Panc1 (cell line): Measurements from ENCODE around the gene LRMDA.

ENCODE experiments used
- POLR2AphosphoS5 ChIP-seq: IDR thresholded peaks from 2 replicates; pipeline ENCODE4 v1.6.1; 2012; ENCODE audit warnings: mild to moderate bottlenecking, low read depth, low read length, moderate library complexity
- TF ChIP-seq, protein P1 (sequence below): fragments of 450-650 bp; IDR thresholded peaks from 2 replicates; pipeline ENCODE4 v1.5.1; 2017; ENCODE audit warnings: mild to moderate bottlenecking

- no peak for TF ChIP-seq POLR2AphosphoS5
- TF ChIP-seq, protein P1, sequence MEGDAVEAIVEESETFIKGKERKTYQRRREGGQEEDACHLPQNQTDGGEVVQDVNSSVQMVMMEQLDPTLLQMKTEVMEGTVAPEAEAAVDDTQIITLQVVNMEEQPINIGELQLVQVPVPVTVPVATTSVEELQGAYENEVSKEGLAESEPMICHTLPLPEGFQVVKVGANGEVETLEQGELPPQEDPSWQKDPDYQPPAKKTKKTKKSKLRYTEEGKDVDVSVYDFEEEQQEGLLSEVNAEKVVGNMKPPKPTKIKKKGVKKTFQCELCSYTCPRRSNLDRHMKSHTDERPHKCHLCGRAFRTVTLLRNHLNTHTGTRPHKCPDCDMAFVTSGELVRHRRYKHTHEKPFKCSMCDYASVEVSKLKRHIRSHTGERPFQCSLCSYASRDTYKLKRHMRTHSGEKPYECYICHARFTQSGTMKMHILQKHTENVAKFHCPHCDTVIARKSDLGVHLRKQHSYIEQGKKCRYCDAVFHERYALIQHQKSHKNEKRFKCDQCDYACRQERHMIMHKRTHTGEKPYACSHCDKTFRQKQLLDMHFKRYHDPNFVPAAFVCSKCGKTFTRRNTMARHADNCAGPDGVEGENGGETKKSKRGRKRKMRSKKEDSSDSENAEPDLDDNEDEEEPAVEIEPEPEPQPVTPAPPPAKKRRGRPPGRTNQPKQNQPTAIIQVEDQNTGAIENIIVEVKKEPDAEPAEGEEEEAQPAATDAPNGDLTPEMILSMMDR, result no peak
Measured at GRCh38 chr10:75512203-75512933, 80.9 kb downstream of the LRMDA start.
